Osteoblast (primary cell): ENCODE results near the gene UMODL1. TPM values are rescaled to one million over a fixed set of nuclear protein-coding genes. Genes with fewer than 3 reads are reported as not detected.
A peak's percentile ranks its signal among the peaks of the same experiment; 100 is the strongest.

Experiments
- DNase-seq: peaks from one replicate; pipeline ENCODE4 v3.0.0; 2011; ENCODE audit warnings: low spot score, mixed read lengths; ENCODE audit not compliant: insufficient read length; ENCODE audit errors: missing footprints
- H2AFZ ChIP-seq: 2 replicates; pipeline ENCODE4 v1.6.0; 2011; ENCODE audit warnings: mild to moderate bottlenecking, low read length
- H3K27ac ChIP-seq: 2 replicates; pipeline ENCODE4 v1.5.1; 2011; ENCODE audit warnings: mild to moderate bottlenecking, low read depth, low read length, moderate library complexity
- H3K27me3 ChIP-seq: 2 replicates; pipeline ENCODE4 v1.6.0; 2012; ENCODE audit warnings: mild to moderate bottlenecking, control low read depth, inconsistent platforms, low read length, moderate library complexity; ENCODE audit not compliant: insufficient read depth
- H3K36me3 ChIP-seq: 2 replicates; pipeline ENCODE4 v1.5.1; 2011; ENCODE audit warnings: mild to moderate bottlenecking, low read length, control low read depth, moderate library complexity; ENCODE audit not compliant: insufficient read depth
- H3K4me1 ChIP-seq: 2 replicates; pipeline ENCODE4 v1.5.1; 2011; ENCODE audit warnings: mild to moderate bottlenecking, low read length, control low read depth, moderate library complexity; ENCODE audit not compliant: insufficient read depth
- H3K4me2 ChIP-seq: 2 replicates; pipeline ENCODE4 v1.6.0; 2011; ENCODE audit warnings: mild to moderate bottlenecking, low read length; ENCODE audit not compliant: insufficient read depth
- H3K4me3 ChIP-seq: fragments of 200-600 bp; sonication (generic); 3 replicates; pipeline ENCODE4 v1.5.1; 2012; ENCODE audit warnings: mild to moderate bottlenecking, low read length, inconsistent platforms; ENCODE audit not compliant: insufficient read depth
- H3K79me2 ChIP-seq: 2 replicates; pipeline ENCODE4 v1.6.0; 2012; ENCODE audit warnings: mild to moderate bottlenecking, low read length, control low read depth, inconsistent platforms; ENCODE audit not compliant: insufficient read depth
- H3K9me3 ChIP-seq: 2 replicates; pipeline ENCODE4 v1.5.1; 2011; ENCODE audit warnings: low read depth, low read length, control low read depth
- H4K20me1 ChIP-seq: 2 replicates; pipeline ENCODE4 v1.6.0; 2012; ENCODE audit warnings: mild to moderate bottlenecking, low read length, control low read depth; ENCODE audit not compliant: insufficient read depth
- total RNA-seq: library from RNA; depleted of rRNA; stranded (reverse); fragments of >200 nt; gene quantifications from 2 replicates; pipeline ENCODE4 v1.2.3, GENCODE V29; 2012
- TF ChIP-seq, protein P1 (sequence below): IDR thresholded peaks from 2 replicates; pipeline ENCODE4 v1.5.1; 2011; ENCODE audit warnings: mild to moderate bottlenecking, low read depth, low read length, moderate library complexity; ENCODE audit errors: extremely low read depth

UMODL1 gene
- total RNA-seq, 1 donor, result not detected

- no peak overlapping the region for H3K4me2 ChIP-seq
- DNase-seq, result no peak
- H4K20me1 ChIP-seq, result no peaks in the 10 kb centered on the region
- H3K79me2 ChIP-seq, result no peaks in the 10 kb centered on the region
- H2AFZ ChIP-seq, result peak overlapping the region; percentile 56
- no peak overlapping the region for H3K27ac ChIP-seq
- H3K27me3 ChIP-seq, result peaks cover 42% of the 10 kb centered on the region
- peaks cover 18% of the 10 kb centered on the region for H3K4me1 ChIP-seq
- H3K4me3 ChIP-seq, result no peak overlapping the region
- TF ChIP-seq, protein P1, sequence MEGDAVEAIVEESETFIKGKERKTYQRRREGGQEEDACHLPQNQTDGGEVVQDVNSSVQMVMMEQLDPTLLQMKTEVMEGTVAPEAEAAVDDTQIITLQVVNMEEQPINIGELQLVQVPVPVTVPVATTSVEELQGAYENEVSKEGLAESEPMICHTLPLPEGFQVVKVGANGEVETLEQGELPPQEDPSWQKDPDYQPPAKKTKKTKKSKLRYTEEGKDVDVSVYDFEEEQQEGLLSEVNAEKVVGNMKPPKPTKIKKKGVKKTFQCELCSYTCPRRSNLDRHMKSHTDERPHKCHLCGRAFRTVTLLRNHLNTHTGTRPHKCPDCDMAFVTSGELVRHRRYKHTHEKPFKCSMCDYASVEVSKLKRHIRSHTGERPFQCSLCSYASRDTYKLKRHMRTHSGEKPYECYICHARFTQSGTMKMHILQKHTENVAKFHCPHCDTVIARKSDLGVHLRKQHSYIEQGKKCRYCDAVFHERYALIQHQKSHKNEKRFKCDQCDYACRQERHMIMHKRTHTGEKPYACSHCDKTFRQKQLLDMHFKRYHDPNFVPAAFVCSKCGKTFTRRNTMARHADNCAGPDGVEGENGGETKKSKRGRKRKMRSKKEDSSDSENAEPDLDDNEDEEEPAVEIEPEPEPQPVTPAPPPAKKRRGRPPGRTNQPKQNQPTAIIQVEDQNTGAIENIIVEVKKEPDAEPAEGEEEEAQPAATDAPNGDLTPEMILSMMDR, result no peak
- H3K36me3 ChIP-seq, result no peaks in the 10 kb centered on the region
- H3K9me3 ChIP-seq, result no peaks in the 10 kb centered on the region
Observed at GRCh38 chr21:42118901-42119300, 47.8 kb downstream of the UMODL1 start.

GRCh38 chr21:42120101-42120902 lies 49.2 kb downstream of the UMODL1 start:
- no peak overlapping the region for H3K4me3 ChIP-seq
- H3K4me2 ChIP-seq, result no peak overlapping the region
- H3K79me2 ChIP-seq, result no peaks in the 10 kb centered on the region
- DNase-seq, result peak; percentile 6
- H3K27me3 ChIP-seq, result peaks cover 48% of the 10 kb centered on the region
- TF ChIP-seq, protein P1, result no peak
- H3K4me1 ChIP-seq, result peaks cover 13% of the 10 kb centered on the region
- H3K36me3 ChIP-seq, result no peaks in the 10 kb centered on the region
- no peak overlapping the region for H3K27ac ChIP-seq
- no peaks in the 10 kb centered on the region for H3K9me3 ChIP-seq
- no peak overlapping the region for H2AFZ ChIP-seq
- H4K20me1 ChIP-seq, result no peaks in the 10 kb centered on the region

DNA sequence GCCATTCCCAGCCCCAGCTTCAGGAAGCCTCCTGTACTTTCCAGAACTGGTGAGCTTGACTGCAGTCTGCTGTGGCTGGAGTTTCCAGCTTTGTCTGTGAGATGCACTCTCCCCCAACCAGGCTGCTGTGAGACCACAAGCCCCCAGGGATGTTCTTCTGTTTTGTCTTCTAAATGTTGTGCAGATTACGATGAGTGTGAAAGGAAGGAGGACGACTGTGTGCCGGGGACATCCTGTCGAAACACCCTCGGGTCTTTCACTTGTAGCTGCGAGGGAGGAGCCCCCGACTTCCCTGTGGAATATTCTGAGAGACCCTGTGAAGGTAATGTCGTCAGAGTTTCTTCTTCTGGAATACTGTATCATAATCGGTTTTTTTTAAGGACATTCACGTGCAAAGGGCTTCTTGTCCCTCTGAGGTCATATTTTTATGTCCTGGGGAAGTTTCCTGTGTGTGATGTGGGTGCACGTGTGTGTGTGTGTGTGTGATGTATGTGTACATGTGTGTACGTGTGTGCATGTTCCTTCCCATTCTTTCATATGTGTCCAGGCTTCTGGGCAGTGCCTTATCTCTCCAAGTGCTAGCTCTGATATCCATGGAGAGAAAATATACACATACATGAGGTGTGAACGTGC lies 49.9 kb downstream of the UMODL1 start:
- no peaks in the 10 kb centered on the region for H3K36me3 ChIP-seq
- H3K27ac ChIP-seq, result no peak overlapping the region
- no peaks in the 10 kb centered on the region for H4K20me1 ChIP-seq
- peaks cover 49% of the 10 kb centered on the region for H3K27me3 ChIP-seq
- no peaks in the 10 kb centered on the region for H3K79me2 ChIP-seq
- peaks cover 19% of the 10 kb centered on the region for H3K4me1 ChIP-seq
- H3K9me3 ChIP-seq, result no peaks in the 10 kb centered on the region
- H3K4me2 ChIP-seq, result no peak overlapping the region
- H3K4me3 ChIP-seq, result no peak overlapping the region
- no peak overlapping the region for H2AFZ ChIP-seq
- DNase-seq, result peak; percentile 58
- TF ChIP-seq, protein P1, result no peak

- no peaks in the 10 kb centered on the region for H3K36me3 ChIP-seq
- DNase-seq, result peak; percentile 60
- H3K4me3 ChIP-seq, result no peak overlapping the region
- H3K4me2 ChIP-seq, result no peak overlapping the region
- no peak overlapping the region for H3K27ac ChIP-seq
- no peak overlapping the region for H2AFZ ChIP-seq
- H4K20me1 ChIP-seq, result no peaks in the 10 kb centered on the region
- no peaks in the 10 kb centered on the region for H3K9me3 ChIP-seq
- peaks cover 54% of the 10 kb centered on the region for H3K27me3 ChIP-seq
- TF ChIP-seq, protein P1, result no peak
- peaks cover 12% of the 10 kb centered on the region for H3K4me1 ChIP-seq
- no peaks in the 10 kb centered on the region for H3K79me2 ChIP-seq
Observed at GRCh38 chr21:42121794-42122193, 50.7 kb downstream of the UMODL1 start.
